GM12873 (cell line): ENCODE results near the gene PLEKHA6.
A peak's percentile ranks its signal among the peaks of the same experiment; 100 is the strongest.

Experiments used
- CTCF ChIP-seq: IDR thresholded peaks from 2 replicates; pipeline ENCODE4 v1.5.1; 2012; ENCODE audit warnings: low read depth, mild to moderate bottlenecking, moderate library complexity, low read length, control low read depth; ENCODE audit not compliant: insufficient read depth; ENCODE audit errors: missing control alignments

PLEKHA6 gene

GRCh38 chr1:204216236-204216635 lies 143.5 kb downstream of the PLEKHA6 start:
- TF ChIP-seq CTCF: no peak

DNA sequence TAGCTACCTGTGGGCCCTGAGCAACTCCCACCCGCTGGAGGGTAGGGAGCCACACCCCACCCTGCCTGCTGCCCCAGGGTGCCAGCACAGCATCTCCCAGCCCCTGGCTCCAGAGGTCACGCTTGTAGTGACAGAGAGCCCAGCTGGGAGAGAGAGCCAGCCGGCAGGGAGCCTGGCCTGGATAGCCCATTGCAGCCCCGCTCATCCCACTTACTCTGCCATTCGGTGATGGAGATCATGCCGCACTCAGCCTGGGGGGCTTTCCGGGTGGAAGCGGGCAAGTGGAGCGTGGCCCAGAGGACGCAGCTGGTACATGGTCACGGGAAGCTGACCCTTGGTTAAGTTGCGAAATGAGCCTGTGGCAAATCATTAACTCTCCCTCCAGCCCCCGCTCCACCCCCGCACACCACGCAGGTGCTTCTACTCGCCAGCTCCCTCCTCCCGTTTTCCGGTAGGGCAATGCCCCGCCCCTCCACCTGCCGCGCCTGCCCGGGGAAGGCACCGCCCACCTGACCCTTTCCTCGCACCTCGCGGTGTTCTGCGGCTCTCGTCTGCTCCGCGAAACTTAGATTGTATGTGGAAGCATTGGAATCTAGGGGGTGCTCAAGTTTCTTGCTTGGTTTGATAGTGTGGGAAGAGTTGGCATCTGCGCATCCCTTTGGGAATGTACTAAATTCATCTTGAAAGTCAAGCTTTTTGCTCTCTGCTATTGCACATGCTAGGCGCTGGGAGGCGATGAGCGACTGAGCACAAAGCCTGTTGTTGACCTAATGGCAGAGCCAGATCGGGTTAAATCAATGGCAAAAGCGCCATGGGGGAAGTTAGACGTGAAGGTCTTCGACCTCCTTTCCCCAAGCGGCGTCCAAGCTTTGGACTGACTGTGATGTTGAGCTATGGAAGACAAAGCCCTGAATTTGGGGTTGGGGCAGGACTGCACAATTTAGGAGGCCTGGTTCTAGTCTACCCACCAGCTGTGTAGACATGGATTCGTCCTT lies 145.8 kb downstream of the PLEKHA6 start, which contains the start of gene GOLT1A:
Gene GOLT1A, minus strand, starts transcription at position 321 of the 995 bp plus-strand sequence. Its CDS starts 82 bp downstream, at position 239.
- TF ChIP-seq CTCF: peak; percentile 50

DNA sequence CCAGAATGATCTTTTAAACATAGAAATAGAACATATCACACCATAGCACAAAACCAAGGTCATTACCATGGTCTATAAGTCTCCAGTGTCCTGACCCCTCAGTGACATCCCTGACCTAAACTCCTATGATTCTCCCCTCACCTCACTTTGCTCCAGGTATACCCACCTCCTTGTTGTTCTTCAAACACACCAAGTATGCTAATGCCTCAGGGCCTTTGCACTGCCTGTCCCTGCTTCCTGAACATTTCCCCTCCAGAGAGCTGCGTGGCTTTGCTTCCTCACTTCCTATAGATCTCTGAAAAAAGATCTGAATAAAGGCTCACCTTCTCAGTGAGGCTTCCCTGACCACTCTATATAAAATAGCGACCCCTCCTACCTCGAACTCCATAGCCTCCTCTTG lies 147.0 kb downstream of the PLEKHA6 start:
- no peak for TF ChIP-seq CTCF

GRCh38 chr1:204211046-204211445 lies 148.7 kb downstream of the PLEKHA6 start:
- no peak for TF ChIP-seq CTCF

DNA sequence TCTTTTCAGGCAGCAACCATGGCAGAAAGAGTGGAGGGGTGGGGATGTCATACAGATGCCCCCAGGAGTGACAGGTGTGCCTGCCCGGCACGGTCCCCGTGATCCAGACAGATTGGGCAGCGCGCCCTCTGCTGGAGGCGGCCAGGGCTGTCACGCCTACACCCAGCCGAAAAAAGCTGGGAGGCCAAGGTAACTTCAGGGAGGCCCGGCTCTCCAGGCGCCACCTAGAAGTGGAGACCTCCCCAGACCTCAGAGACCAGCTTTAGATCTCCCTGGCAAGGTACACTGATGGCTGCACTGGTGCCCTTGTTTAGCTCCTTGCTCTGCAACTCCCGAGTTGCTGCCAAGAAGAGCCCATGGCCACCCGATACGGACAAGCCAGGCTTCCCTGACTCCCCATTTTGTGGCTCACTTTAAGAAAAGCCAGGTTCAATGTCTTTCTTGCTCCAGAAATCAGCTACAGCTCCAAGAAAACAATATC lies 152.6 kb downstream of the PLEKHA6 start:
- peak; percentile 90 for TF ChIP-seq CTCF

- peak; percentile 5 for TF ChIP-seq CTCF
These were observed 153.6 kb downstream of the PLEKHA6 start for GRCh38 chr1:204206121-204206520.

GRCh38 chr1:204205486-204205885 lies 154.2 kb downstream of the PLEKHA6 start:
- TF ChIP-seq CTCF: no peak
